ENCODE measurements around the gene BICD1. TPM values are rescaled to one million over a fixed set of nuclear protein-coding genes. Genes with fewer than 3 reads are reported as not detected.

The BICD1 gene
- total and polyA plus RNA-seq, 2 donors (not counting 1 experiment from before 2014, with no cell fraction given): 15.2 to 93.5 TPM

GRCh38 chr12:32070370-32070769 lies 36.3 kb upstream of the BICD1 start:
- WGBS (ENCODE audit: insufficient coverage): no CpG with 5 or more reads among the region's 1 CpG
- no peaks in the 10 kb centered on the region for H3K4me1 ChIP-seq (ENCODE audit: control insufficient read depth in 2 of 2, insufficient read depth in 2 of 2, low read length in 2 of 2)
- no peaks in the 10 kb centered on the region for H3K4me1 Mint-ChIP-seq
- no peak for ATAC-seq (ENCODE audit: low read depth)
- H3K27ac ChIP-seq (ENCODE audit: low read length in 2 of 2): no peak overlapping the region
- no peak overlapping the region for H3K27ac Mint-ChIP-seq
- ChIA-PET CTCF (interaction anchor here (0.9 to 1.5 kb wide), 4 partner anchors 10 to 242 kb away, joined by 3 to 5 read pairs (median 3); no protein-coding TSS in a partner anchor), POLR2A (interaction anchor here (0.5 kb wide), 1 partner anchor 271 kb away, joined by 4 read pairs; no protein-coding TSS in a partner anchor)
- no peak overlapping the region for H3K9ac ChIP-seq (ENCODE audit: low read length)
- no peak overlapping the region for H3K4me2 ChIP-seq (replicated peaks; ENCODE audit: low read depth, low read length, poor library complexity, severe bottlenecking)
- H2AFZ ChIP-seq (ENCODE audit: insufficient read depth, low read depth, low read length, poor library complexity, severe bottlenecking): no peak overlapping the region
- no peak for TF ChIP-seq EZH2 (IDR thresholded peaks at IDR 0.05; ENCODE audit: borderline replicate concordance, insufficient read depth, low read depth, low read length, poor library complexity, severe bottlenecking)
- TF ChIP-seq, protein P1, sequence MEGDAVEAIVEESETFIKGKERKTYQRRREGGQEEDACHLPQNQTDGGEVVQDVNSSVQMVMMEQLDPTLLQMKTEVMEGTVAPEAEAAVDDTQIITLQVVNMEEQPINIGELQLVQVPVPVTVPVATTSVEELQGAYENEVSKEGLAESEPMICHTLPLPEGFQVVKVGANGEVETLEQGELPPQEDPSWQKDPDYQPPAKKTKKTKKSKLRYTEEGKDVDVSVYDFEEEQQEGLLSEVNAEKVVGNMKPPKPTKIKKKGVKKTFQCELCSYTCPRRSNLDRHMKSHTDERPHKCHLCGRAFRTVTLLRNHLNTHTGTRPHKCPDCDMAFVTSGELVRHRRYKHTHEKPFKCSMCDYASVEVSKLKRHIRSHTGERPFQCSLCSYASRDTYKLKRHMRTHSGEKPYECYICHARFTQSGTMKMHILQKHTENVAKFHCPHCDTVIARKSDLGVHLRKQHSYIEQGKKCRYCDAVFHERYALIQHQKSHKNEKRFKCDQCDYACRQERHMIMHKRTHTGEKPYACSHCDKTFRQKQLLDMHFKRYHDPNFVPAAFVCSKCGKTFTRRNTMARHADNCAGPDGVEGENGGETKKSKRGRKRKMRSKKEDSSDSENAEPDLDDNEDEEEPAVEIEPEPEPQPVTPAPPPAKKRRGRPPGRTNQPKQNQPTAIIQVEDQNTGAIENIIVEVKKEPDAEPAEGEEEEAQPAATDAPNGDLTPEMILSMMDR (IDR thresholded peaks at IDR 0.05): no peak
- no peaks in the 10 kb centered on the region for H3K27me3 ChIP-seq (replicated peaks in 1 of 4; ENCODE audit: control extremely low read depth in 1 of 4, control insufficient read depth in 3 of 4, insufficient read depth in 4 of 4, low read length in 3 of 4)
- H3K79me2 ChIP-seq (ENCODE audit: control insufficient read depth, insufficient read depth, low read length): no peaks in the 10 kb centered on the region
- H3K36me3 ChIP-seq (replicated peaks in 1 of 2; ENCODE audit: control extremely low read depth in 1 of 2, control insufficient read depth in 1 of 2, extremely low read depth in 1 of 2, insufficient read depth in 2 of 2, low read length in 1 of 2): no peaks in the 10 kb centered on the region
- H3K9me3 ChIP-seq (ENCODE audit: control extremely low read depth in 1 of 3, control insufficient read depth in 2 of 3, insufficient read depth in 1 of 3, low read length in 2 of 3): peaks cover 0 to 3% (median 0%) of the 10 kb centered on the region in 3 donors
- DNase-seq: no peak
- intact Hi-C loops (cut with micrococcal nuclease): no loop called here
- no peaks in the 10 kb centered on the region for H3K27me3 Mint-ChIP-seq
- no peaks in the 10 kb centered on the region for H4K20me1 ChIP-seq (ENCODE audit: control insufficient read depth, insufficient read depth, low read length, poor library complexity, severe bottlenecking)
- no peak overlapping the region for H3K4me3 Mint-ChIP-seq
- no peak overlapping the region for H3K4me3 ChIP-seq (ENCODE audit: control extremely low read depth in 1 of 5, extremely low read depth in 1 of 5, insufficient read depth in 1 of 5, low read depth in 2 of 5, low read length in 4 of 5)
- no peaks in the 10 kb centered on the region for H3K9me3 Mint-ChIP-seq (ENCODE audit: insufficient read depth)

DNA sequence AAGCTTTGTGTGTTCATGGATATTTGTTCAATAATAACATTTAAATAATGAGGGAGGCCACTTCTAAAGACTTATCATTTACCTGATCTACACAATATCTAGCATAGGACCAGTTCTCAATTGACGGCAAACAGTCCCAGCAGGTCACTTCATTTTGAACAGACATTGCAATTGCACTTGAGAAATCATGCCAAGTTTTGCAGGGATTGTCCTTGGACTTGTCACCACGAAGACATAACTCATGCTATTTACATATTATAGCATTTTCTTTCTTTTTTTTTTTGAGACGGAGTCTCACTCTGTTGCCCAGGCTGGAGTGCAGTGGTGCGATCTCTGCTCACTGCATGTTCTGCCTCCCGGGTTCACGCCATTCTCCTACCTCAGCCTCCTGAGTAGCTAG lies 34.5 kb upstream of the BICD1 start:
- Mint-ChIP-seq H3K27ac (no peak overlapping the region), H3K4me1 (no peaks in the 10 kb centered on the region), H3K4me3 (no peak overlapping the region), H3K27me3 (no peaks in the 10 kb centered on the region), H3K9me3 (ENCODE audit: insufficient read depth) (no peaks in the 10 kb centered on the region)
- H3K27me3 ChIP-seq (replicated peaks in 1 of 4; ENCODE audit: control extremely low read depth in 1 of 4, control insufficient read depth in 3 of 4, insufficient read depth in 4 of 4, low read length in 3 of 4): no peaks in the 10 kb centered on the region
- no peak overlapping the region for H3K4me3 ChIP-seq (ENCODE audit: control extremely low read depth in 1 of 5, extremely low read depth in 1 of 5, insufficient read depth in 1 of 5, low read depth in 2 of 5, low read length in 4 of 5)
- no peaks in the 10 kb centered on the region for H4K20me1 ChIP-seq (ENCODE audit: control insufficient read depth, insufficient read depth, low read length, poor library complexity, severe bottlenecking)
- no peaks in the 10 kb centered on the region for H3K4me1 ChIP-seq (ENCODE audit: control insufficient read depth in 2 of 2, insufficient read depth in 2 of 2, low read length in 2 of 2)
- H2AFZ ChIP-seq (ENCODE audit: insufficient read depth, low read depth, low read length, poor library complexity, severe bottlenecking): no peak overlapping the region
- intact Hi-C loops (cut with micrococcal nuclease): no loop called here
- no peak overlapping the region for H3K4me2 ChIP-seq (replicated peaks; ENCODE audit: low read depth, low read length, poor library complexity, severe bottlenecking)
- no peaks in the 10 kb centered on the region for H3K79me2 ChIP-seq (ENCODE audit: control insufficient read depth, insufficient read depth, low read length)
- POLR2A ChIA-PET: no interaction called here
- no peak overlapping the region for H3K27ac ChIP-seq (ENCODE audit: low read length in 2 of 2)
- DNase-seq (no peak), ATAC-seq (ENCODE audit: low read depth) (no peak)
- CTCF ChIA-PET: interaction anchor here (1.0 kb wide), 1 partner anchor 9 kb away, joined by 3 read pairs; no protein-coding TSS in a partner anchor
- WGBS (ENCODE audit: insufficient coverage): 100% methylated on average over 1 of the region's 6 CpGs
- H3K9ac ChIP-seq (ENCODE audit: low read length): no peak overlapping the region
- TF ChIP-seq, protein P1 (IDR thresholded peaks at IDR 0.05): no peak
- no peak for TF ChIP-seq EZH2 (IDR thresholded peaks at IDR 0.05; ENCODE audit: borderline replicate concordance, insufficient read depth, low read depth, low read length, poor library complexity, severe bottlenecking)
- no peaks in the 10 kb centered on the region for H3K36me3 ChIP-seq (replicated peaks in 1 of 2; ENCODE audit: control extremely low read depth in 1 of 2, control insufficient read depth in 1 of 2, extremely low read depth in 1 of 2, insufficient read depth in 2 of 2, low read length in 1 of 2)
- H3K9me3 ChIP-seq (ENCODE audit: control extremely low read depth in 1 of 3, control insufficient read depth in 2 of 3, insufficient read depth in 1 of 3, low read length in 2 of 3): peaks cover 0 to 3% (median 0%) of the 10 kb centered on the region in 3 donors
